NT2/D1 (cell line): ENCODE results near the gene PKMYT1.

Experiments used
- DNase-seq: peaks from one replicate; pipeline ENCODE4 v3.0.0-alpha.2; 2011; ENCODE audit warnings: low read depth, low spot score
- H3K27me3 ChIP-seq: 2 replicates; pipeline ENCODE4 v1.6.0; 2011; ENCODE audit warnings: mild to moderate bottlenecking; ENCODE audit not compliant: insufficient read length, insufficient read depth
- H3K36me3 ChIP-seq: 2 replicates; pipeline ENCODE4 v1.6.1; 2011; ENCODE audit warnings: mild to moderate bottlenecking, low read length, mixed read lengths; ENCODE audit not compliant: insufficient read depth, insufficient read length
- H3K4me1 ChIP-seq: 2 replicates; pipeline ENCODE4 v1.5.1; 2011; ENCODE audit not compliant: insufficient read depth, insufficient read length
- H3K4me3 ChIP-seq: 2 replicates; pipeline ENCODE4 v1.5.1; 2011; ENCODE audit warnings: low read depth; ENCODE audit not compliant: insufficient read length
- H3K9ac ChIP-seq: 2 replicates; pipeline ENCODE4 v1.6.0; 2011; ENCODE audit warnings: low read depth; ENCODE audit not compliant: insufficient read length
- H3K9me3 ChIP-seq: 2 replicates; pipeline ENCODE4 v1.5.1; 2011; ENCODE audit warnings: mild to moderate bottlenecking, low read length; ENCODE audit not compliant: insufficient read depth
- SUZ12 ChIP-seq: IDR thresholded peaks from 2 replicates; pipeline ENCODE4 v1.6.1; 2011; ENCODE audit not compliant: insufficient read length, insufficient read depth; ENCODE audit errors: extremely low read depth
- YY1 ChIP-seq: IDR thresholded peaks from 2 replicates; pipeline ENCODE4 v1.6.1; 2011; ENCODE audit not compliant: insufficient read length, insufficient read depth
- ZNF274 ChIP-seq: IDR thresholded peaks from 2 replicates; pipeline ENCODE4 v1.6.1; 2011; ENCODE audit warnings: mild to moderate bottlenecking, low read depth, low read length

PKMYT1 gene

DNA sequence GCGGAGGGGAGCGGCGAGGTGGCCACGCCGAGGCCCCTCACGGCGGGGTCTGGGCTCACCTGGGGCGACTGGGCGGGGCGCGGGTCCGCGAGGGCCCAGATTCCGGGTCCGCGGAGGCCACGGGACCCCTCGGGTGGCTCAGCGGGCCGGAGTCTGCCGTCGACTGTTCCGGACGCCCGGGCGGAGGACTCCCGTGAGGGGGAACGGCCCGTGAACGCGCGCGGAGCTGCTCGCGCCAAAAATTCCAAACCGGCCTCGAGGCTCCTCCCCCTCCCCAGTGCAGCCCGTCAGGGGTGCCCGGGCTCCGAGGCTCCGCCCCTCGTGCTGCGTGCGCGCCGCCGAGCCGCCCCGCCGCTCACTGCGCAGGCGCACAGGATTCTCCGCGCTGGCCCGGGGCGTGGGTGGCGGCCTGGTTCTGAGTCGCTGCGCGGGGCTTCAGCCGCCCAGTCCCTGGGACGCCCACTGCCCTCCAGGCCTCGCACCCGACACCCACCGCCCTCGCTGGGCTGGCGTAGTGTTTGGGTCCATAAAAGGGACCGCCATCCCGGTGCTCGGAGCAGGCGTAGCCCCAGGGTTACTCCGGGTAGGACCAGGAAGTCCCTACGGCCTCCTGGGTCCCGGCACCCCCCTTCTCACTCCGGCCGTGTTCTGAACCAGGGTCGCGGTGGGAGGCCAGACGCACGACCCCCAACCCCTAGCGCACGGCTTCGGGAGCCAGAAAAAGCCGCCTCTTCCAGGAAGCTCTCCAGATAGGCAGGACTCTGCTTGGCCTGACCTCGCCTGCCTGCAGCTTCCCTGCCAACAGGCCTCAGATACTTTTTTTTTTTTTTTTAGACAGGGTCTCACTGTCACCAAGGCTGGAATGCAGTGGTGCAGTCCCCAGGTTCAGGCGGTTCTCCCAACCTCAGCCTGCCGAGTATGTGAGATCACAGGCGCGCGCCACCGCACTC, at the start of gene PKMYT1:
PKMYT1 (minus strand) TSS at position 220 of the 950 bp plus-strand sequence. CDS start 789 bp downstream, outside the sequence.
- no peaks in the 10 kb centered on the region for H3K9me3 ChIP-seq
- peak within 1 kb of the TSS; percentile 100 for H3K9ac ChIP-seq
- DNase-seq, result peak; percentile 76
- H3K27me3 ChIP-seq, result no peaks in the 10 kb centered on the region
- peaks cover 39% of the 10 kb centered on the region for H3K36me3 ChIP-seq
- H3K4me3 ChIP-seq, result peak within 1 kb of the TSS; percentile 95
- TF ChIP-seq SUZ12 (no peak), ZNF274 (no peak)
- H3K4me1 ChIP-seq, result peaks cover 14% of the 10 kb centered on the region

GRCh38 chr16:3029491-3030221, 49.4 kb upstream of the PKMYT1 start:
- no peaks in the 10 kb centered on the region for H3K9me3 ChIP-seq
- H3K4me3 ChIP-seq, result no peak overlapping the region
- peaks cover 29% of the 10 kb centered on the region for H3K36me3 ChIP-seq
- H3K27me3 ChIP-seq, result peaks cover 22% of the 10 kb centered on the region
- no peak for DNase-seq
- no peak overlapping the region for H3K9ac ChIP-seq
- no peak for TF ChIP-seq ZNF274
- no peak for TF ChIP-seq YY1
- TF ChIP-seq SUZ12, result no peak
- H3K4me1 ChIP-seq, result peaks cover 30% of the 10 kb centered on the region

GRCh38 chr16:3028716-3029319, 48.6 kb upstream of the PKMYT1 start:
- no peak overlapping the region for H3K4me3 ChIP-seq
- peaks cover 29% of the 10 kb centered on the region for H3K36me3 ChIP-seq
- H3K9ac ChIP-seq, result peak overlapping the region; percentile 66
- H3K4me1 ChIP-seq, result peaks cover 30% of the 10 kb centered on the region
- H3K9me3 ChIP-seq, result no peaks in the 10 kb centered on the region
- no peak for DNase-seq
- peaks cover 14% of the 10 kb centered on the region for H3K27me3 ChIP-seq
- no peak for TF ChIP-seq ZNF274
- no peak for TF ChIP-seq YY1
- no peak for TF ChIP-seq SUZ12

GRCh38 chr16:3027983-3028715, 47.9 kb upstream of the PKMYT1 start:
- Histone ChIP-seq H3K4me3 (no peak overlapping the region), H3K36me3 (peaks cover 32% of the 10 kb centered on the region), H3K27me3 (peaks cover 10% of the 10 kb centered on the region), H3K9ac (peak overlapping the region; percentile 66), H3K4me1 (peaks cover 30% of the 10 kb centered on the region), H3K9me3 (no peaks in the 10 kb centered on the region)
- TF ChIP-seq ZNF274 (no peak), SUZ12 (no peak), YY1 (no peak)
- no peak for DNase-seq

- DNase-seq, result no peak
- Histone ChIP-seq H3K27me3 (peaks cover 10% of the 10 kb centered on the region), H3K9ac (peak overlapping the region; percentile 54), H3K4me1 (peaks cover 31% of the 10 kb centered on the region), H3K9me3 (no peaks in the 10 kb centered on the region), H3K4me3 (no peak overlapping the region), H3K36me3 (peaks cover 38% of the 10 kb centered on the region)
- TF ChIP-seq YY1 (no peak), SUZ12 (no peak), ZNF274 (no peak)
Measured at GRCh38 chr16:3027489-3027795, 47.2 kb upstream of the PKMYT1 start.

GRCh38 chr16:3026609-3027488, 46.6 kb upstream of the PKMYT1 start:
- H3K9ac ChIP-seq, result peak overlapping the region; percentile 54
- no peak for TF ChIP-seq SUZ12
- no peak for TF ChIP-seq ZNF274
- TF ChIP-seq YY1, result no peak
- no peak overlapping the region for H3K4me3 ChIP-seq
- H3K4me1 ChIP-seq, result peaks cover 28% of the 10 kb centered on the region
- no peak for DNase-seq
- peaks cover 43% of the 10 kb centered on the region for H3K36me3 ChIP-seq
- no peaks in the 10 kb centered on the region for H3K9me3 ChIP-seq
- H3K27me3 ChIP-seq, result peaks cover 7% of the 10 kb centered on the region
